Endodermal cell (in vitro differentiated cells): Measurements from ENCODE around the gene LRRC28. TPM values are rescaled to one million over a fixed set of nuclear protein-coding genes. Genes with fewer than 3 reads are reported as not detected.
A peak's percentile ranks its signal among the peaks of the same experiment; 100 is the strongest.

Experiments used
- DNase-seq: peaks from one replicate; pipeline ENCODE4 v3.0.0-alpha.2; 2017
- H3K27ac ChIP-seq: 2 replicates; pipeline ENCODE4 v1.5.1; 2013; ENCODE audit warnings: mild to moderate bottlenecking, low read depth, low read length, moderate library complexity
- H3K27me3 ChIP-seq: 2 replicates; pipeline ENCODE4 v1.6.1; 2013; ENCODE audit warnings: mild to moderate bottlenecking, low read length, moderate library complexity; ENCODE audit not compliant: insufficient read depth, control insufficient read depth, poor library complexity, severe bottlenecking
- H3K36me3 ChIP-seq: 2 replicates; pipeline ENCODE4 v1.7.0; 2013; ENCODE audit warnings: mild to moderate bottlenecking, low read length, moderate library complexity; ENCODE audit not compliant: control insufficient read depth, insufficient read depth
- H3K4me1 ChIP-seq: one replicate; pipeline ENCODE4 v1.7.0; 2013; ENCODE audit warnings: low read length; ENCODE audit not compliant: control insufficient read depth, insufficient read depth
- H3K4me3 ChIP-seq: 2 replicates; pipeline ENCODE4 v1.5.1; 2013; ENCODE audit warnings: mild to moderate bottlenecking, low read length, moderate library complexity
- H3K9ac ChIP-seq: 2 replicates; pipeline ENCODE4 v1.6.1; 2013; ENCODE audit warnings: mild to moderate bottlenecking, low read length, moderate library complexity; ENCODE audit not compliant: poor library complexity, severe bottlenecking; ENCODE audit errors: extremely low read depth
- H3K9me3 ChIP-seq: 2 replicates; pipeline ENCODE4 v1.6.1; 2013; ENCODE audit warnings: mild to moderate bottlenecking, low read length, moderate library complexity; ENCODE audit not compliant: control insufficient read depth
- H3K27ac Mint-ChIP-seq: 2 replicates; pipeline ENCODE4 v1.8.0; 2020; ENCODE audit warnings: mixed read lengths
- H3K27me3 Mint-ChIP-seq: 2 replicates; pipeline ENCODE4 v1.8.0; 2021; ENCODE audit warnings: mild to moderate bottlenecking, mixed read lengths; ENCODE audit not compliant: insufficient read depth
- H3K36me3 Mint-ChIP-seq: 2 replicates; pipeline ENCODE4 v1.8.0; 2020; ENCODE audit warnings: low read depth, mixed read lengths
- H3K4me1 Mint-ChIP-seq: 2 replicates; pipeline ENCODE4 v1.8.0; 2020; ENCODE audit warnings: mixed read lengths
- H3K4me3 Mint-ChIP-seq: 2 replicates; pipeline ENCODE4 v1.8.0; 2020; ENCODE audit warnings: mild to moderate bottlenecking, moderate library complexity, mixed read lengths
- H3K9me3 Mint-ChIP-seq: 2 replicates; pipeline ENCODE4 v1.8.0; 2020; ENCODE audit warnings: mild to moderate bottlenecking, mixed read lengths
- WGBS, 2 experiments: methylation state at CpG; one replicate each; pipeline versions ENCODE4 v1.1.5 to v1.1.7; 2013; ENCODE audit warnings: missing lambda C conversion rate in 2 of 2, mixed read lengths in 1 of 2; ENCODE audit not compliant: insufficient coverage in 1 of 2, insufficient read length in 1 of 2; 5-methylcytosine and 5-hydroxymethylcytosine counted together
- total RNA-seq, 2 donors: library from RNA; stranded (reverse); fragmentation: NEBNext Ultra II Directional in 1 of 2; extraction: Animal tissue kit (Norgen Biotek cat#: 25700) in 1 of 2; gene quantifications; 2 replicates in 1 of 2; 3 replicates in 1 of 2; pipeline ENCODE4 v1.2.1, GENCODE V29; 2021
- TF ChIP-seq, protein P1 (sequence below): fragments of 200-600 bp; sonication (generic); conservative IDR thresholded peaks from 2 replicates; pipeline ENCODE4 v1.5.0; 2021; ENCODE audit warnings: antibody characterized with exemption, mild to moderate bottlenecking

Gene LRRC28
- total RNA-seq, 2 donors from 2014 or later, result 26.1 to 35.5 TPM

DNA sequence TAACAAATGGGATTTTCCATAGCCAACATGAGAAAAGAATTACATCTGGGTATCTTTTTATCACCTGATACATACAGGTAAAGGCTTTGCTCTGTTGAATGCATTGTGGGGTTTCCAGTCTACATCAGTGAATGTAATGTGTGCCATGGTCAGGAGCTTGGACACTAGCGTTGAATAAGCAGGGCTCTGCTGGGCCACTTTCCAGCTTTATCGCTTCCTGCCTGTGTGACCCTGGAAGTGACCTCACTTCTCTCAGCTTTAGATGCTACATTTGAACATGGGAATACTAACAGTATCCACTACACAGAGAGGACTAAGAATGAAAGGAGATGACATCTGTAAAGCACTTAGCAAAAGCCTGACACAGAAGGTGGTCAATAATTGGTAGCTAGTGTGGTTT is 42.0 kb upstream of the LRRC28 start:
- WGBS, 2 experiments, result 84 to 90% methylated on average over 2 of the region's 2 CpGs
- Histone ChIP-seq H3K27me3 (no peaks in the 10 kb centered on the region), H3K9ac (no peak overlapping the region), H3K4me1 (no peaks in the 10 kb centered on the region), H3K27ac (no peak overlapping the region), H3K36me3 (no peaks in the 10 kb centered on the region), H3K4me3 (no peak overlapping the region), H3K9me3 (no peaks in the 10 kb centered on the region)
- no peaks in the 10 kb centered on the region for H3K27me3 Mint-ChIP-seq
- peaks cover 21% of the 10 kb centered on the region for H3K36me3 Mint-ChIP-seq
- no peaks in the 10 kb centered on the region for H3K4me1 Mint-ChIP-seq
- H3K27ac Mint-ChIP-seq, result peak overlapping the region; percentile 23
- TF ChIP-seq, protein P1, sequence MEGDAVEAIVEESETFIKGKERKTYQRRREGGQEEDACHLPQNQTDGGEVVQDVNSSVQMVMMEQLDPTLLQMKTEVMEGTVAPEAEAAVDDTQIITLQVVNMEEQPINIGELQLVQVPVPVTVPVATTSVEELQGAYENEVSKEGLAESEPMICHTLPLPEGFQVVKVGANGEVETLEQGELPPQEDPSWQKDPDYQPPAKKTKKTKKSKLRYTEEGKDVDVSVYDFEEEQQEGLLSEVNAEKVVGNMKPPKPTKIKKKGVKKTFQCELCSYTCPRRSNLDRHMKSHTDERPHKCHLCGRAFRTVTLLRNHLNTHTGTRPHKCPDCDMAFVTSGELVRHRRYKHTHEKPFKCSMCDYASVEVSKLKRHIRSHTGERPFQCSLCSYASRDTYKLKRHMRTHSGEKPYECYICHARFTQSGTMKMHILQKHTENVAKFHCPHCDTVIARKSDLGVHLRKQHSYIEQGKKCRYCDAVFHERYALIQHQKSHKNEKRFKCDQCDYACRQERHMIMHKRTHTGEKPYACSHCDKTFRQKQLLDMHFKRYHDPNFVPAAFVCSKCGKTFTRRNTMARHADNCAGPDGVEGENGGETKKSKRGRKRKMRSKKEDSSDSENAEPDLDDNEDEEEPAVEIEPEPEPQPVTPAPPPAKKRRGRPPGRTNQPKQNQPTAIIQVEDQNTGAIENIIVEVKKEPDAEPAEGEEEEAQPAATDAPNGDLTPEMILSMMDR, result no peak
- H3K4me3 Mint-ChIP-seq, result no peak overlapping the region
- no peak for DNase-seq
- H3K9me3 Mint-ChIP-seq, result no peaks in the 10 kb centered on the region

DNA sequence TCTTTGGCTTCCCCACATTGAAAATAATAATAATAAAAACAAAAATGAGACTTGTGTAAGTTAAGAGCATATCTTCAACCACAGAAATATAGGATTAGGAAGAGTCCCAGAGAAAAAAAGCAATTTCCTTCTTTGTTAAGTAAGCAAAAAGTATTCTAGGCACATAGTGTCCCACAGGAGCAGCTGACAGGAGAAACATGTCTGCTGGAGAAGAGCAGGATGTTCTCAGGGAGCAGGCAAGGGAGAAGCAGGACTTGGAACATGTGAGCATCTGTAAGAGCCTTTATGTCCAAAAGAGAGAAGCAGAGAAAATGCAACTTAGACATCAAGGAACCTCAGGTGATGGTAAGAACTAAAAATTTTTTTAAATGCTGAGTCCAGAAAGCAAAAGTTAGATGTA is 40.9 kb upstream of the LRRC28 start:
- Mint-ChIP-seq H3K27ac (no peak overlapping the region), H3K4me1 (no peaks in the 10 kb centered on the region), H3K36me3 (peaks cover 24% of the 10 kb centered on the region), H3K4me3 (no peak overlapping the region), H3K27me3 (no peaks in the 10 kb centered on the region), H3K9me3 (no peaks in the 10 kb centered on the region)
- Histone ChIP-seq H3K4me3 (no peak overlapping the region), H3K9ac (no peak overlapping the region), H3K36me3 (no peaks in the 10 kb centered on the region), H3K9me3 (no peaks in the 10 kb centered on the region), H3K27me3 (no peaks in the 10 kb centered on the region), H3K27ac (no peak overlapping the region), H3K4me1 (no peaks in the 10 kb centered on the region)
- TF ChIP-seq, protein P1, result no peak
- DNase-seq, result no peak

DNA sequence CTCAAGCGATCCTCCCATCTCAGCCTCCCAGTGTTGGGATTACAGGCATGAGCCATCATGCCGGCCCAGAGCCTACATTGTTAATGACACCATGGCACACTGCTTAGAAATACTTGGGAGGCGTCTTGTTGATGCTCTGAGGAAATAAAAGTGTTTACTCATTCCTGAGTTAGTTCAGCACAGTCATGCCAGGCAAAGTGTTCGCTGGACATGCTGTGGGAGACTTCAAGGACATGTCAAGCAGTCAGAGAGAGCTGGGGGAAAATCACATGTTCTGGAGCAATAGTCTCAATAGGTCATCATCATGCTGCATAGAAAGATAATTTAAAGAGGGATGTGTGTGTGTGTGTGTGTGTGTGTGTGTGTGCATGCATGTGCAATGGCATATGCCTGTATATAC is 39.4 kb upstream of the LRRC28 start:
- 84 to 86% methylated on average over 4 of the region's 4 CpGs for WGBS, 2 experiments
- Mint-ChIP-seq H3K9me3 (no peaks in the 10 kb centered on the region), H3K27ac (no peak overlapping the region), H3K4me3 (no peak overlapping the region), H3K27me3 (no peaks in the 10 kb centered on the region), H3K36me3 (peaks cover 14% of the 10 kb centered on the region), H3K4me1 (no peaks in the 10 kb centered on the region)
- Histone ChIP-seq H3K27ac (no peak overlapping the region), H3K27me3 (no peaks in the 10 kb centered on the region), H3K9ac (no peak overlapping the region), H3K36me3 (no peaks in the 10 kb centered on the region), H3K9me3 (no peaks in the 10 kb centered on the region), H3K4me1 (no peaks in the 10 kb centered on the region), H3K4me3 (no peak overlapping the region)
- TF ChIP-seq, protein P1, result no peak
- no peak for DNase-seq
